Stimulated activated naive CD4-positive, alpha-beta T cell treated with Interleukin-2 at 50 U/mL for 16 hours (primary cell): Measurements from ENCODE around the gene CACNG5.

Experiments
- DNase-seq: peaks from one replicate; lab custom pipeline; 2025; lab: John Stamatoyannopoulos, UW

The CACNG5 gene

GRCh38 chr17:66904760-66905624 is 70.1 kb downstream of the CACNG5 start:
- no peak for DNase-seq

GRCh38 chr17:66906321-66907278 is 71.7 kb downstream of the CACNG5 start:
- peak; percentile 64 for DNase-seq

- DNase-seq, result no peak
Observed at GRCh38 chr17:66909804-66910373, 75.0 kb downstream of the CACNG5 start.

- DNase-seq, result no peak
Observed at GRCh38 chr17:66910651-66911285, 75.9 kb downstream of the CACNG5 start.

- no peak for DNase-seq
Observed at GRCh38 chr17:66915204-66915611, 80.3 kb downstream of the CACNG5 start.

- DNase-seq, result no peak
Observed at GRCh38 chr17:66915792-66916191, 80.9 kb downstream of the CACNG5 start.

- DNase-seq, result no peak
Observed at GRCh38 chr17:66916946-66917345, 82.0 kb downstream of the CACNG5 start.

GRCh38 chr17:66918896-66919295 is 84.0 kb downstream of the CACNG5 start:
- DNase-seq, result no peak

- no peak for DNase-seq
Observed at GRCh38 chr17:66920435-66920834, 85.5 kb downstream of the CACNG5 start.

GRCh38 chr17:66920950-66921349 is 86.0 kb downstream of the CACNG5 start:
- no peak for DNase-seq

GRCh38 chr17:66923886-66924285 is 89.0 kb downstream of the CACNG5 start:
- no peak for DNase-seq

GRCh38 chr17:66925811-66926500 is 91.0 kb downstream of the CACNG5 start:
- DNase-seq, result no peak

- no peak for DNase-seq
Observed at GRCh38 chr17:66928949-66929348, 94.0 kb downstream of the CACNG5 start.

GRCh38 chr17:66929591-66929990 is 94.7 kb downstream of the CACNG5 start:
- DNase-seq, result no peak

GRCh38 chr17:66930933-66931332 is 96.0 kb downstream of the CACNG5 start:
- no peak for DNase-seq

- DNase-seq, result no peak
Observed at GRCh38 chr17:66932311-66932710, 97.4 kb downstream of the CACNG5 start.

GRCh38 chr17:66934040-66934439 is 99.1 kb downstream of the CACNG5 start:
- no peak for DNase-seq
